H9 (cell line): ENCODE data around the gene MNS1. TPM values are rescaled to one million over a fixed set of nuclear protein-coding genes. Genes with fewer than 3 reads are reported as not detected.

Experiments
- DNase-seq: peaks from one replicate; pipeline ENCODE4 v3.0.0-alpha.2; 2017
- H2AFZ ChIP-seq: one replicate; pipeline ENCODE4 v1.6.1; 2013; ENCODE audit warnings: mild to moderate bottlenecking, low read length, control low read depth, moderate library complexity
- H2AK5ac ChIP-seq: 2 replicates; pipeline ENCODE4 v1.6.1; 2013; ENCODE audit warnings: low read length, control low read depth, mixed read lengths; ENCODE audit not compliant: insufficient read length
- H2BK120ac ChIP-seq: one replicate; pipeline ENCODE4 v1.6.1; 2013; ENCODE audit warnings: low read depth, mild to moderate bottlenecking, low read length, control low read depth, inconsistent platforms; ENCODE audit not compliant: poor library complexity, severe bottlenecking
- H2BK12ac ChIP-seq: 2 replicates; pipeline ENCODE4 v1.6.1; 2013; ENCODE audit warnings: low read length, control low read depth, mixed read lengths, low read depth; ENCODE audit not compliant: insufficient read length
- H2BK15ac ChIP-seq: 2 replicates; pipeline ENCODE4 v1.6.1; 2013; ENCODE audit warnings: low read depth, low read length, control low read depth
- H2BK20ac ChIP-seq: one replicate; pipeline ENCODE4 v1.6.1; 2013; ENCODE audit warnings: low read depth, mild to moderate bottlenecking, low read length, control low read depth, inconsistent platforms; ENCODE audit not compliant: poor library complexity, severe bottlenecking
- H2BK5ac ChIP-seq: 2 replicates; pipeline ENCODE4 v1.6.1; 2013; ENCODE audit warnings: low read length, control low read depth, mixed read lengths; ENCODE audit not compliant: insufficient read length
- H3K14ac ChIP-seq: 2 replicates; pipeline ENCODE4 v1.6.1; 2013; ENCODE audit warnings: low read length, control low read depth; ENCODE audit not compliant: insufficient read depth
- H3K18ac ChIP-seq: 2 replicates; pipeline ENCODE4 v1.6.1; 2013; ENCODE audit warnings: low read depth, mild to moderate bottlenecking, mixed read lengths, low read length, control low read depth; ENCODE audit not compliant: insufficient read length
- H3K23ac ChIP-seq: 2 replicates; pipeline ENCODE4 v1.6.1; 2013; ENCODE audit warnings: low read length, control low read depth, mixed read lengths, low read depth; ENCODE audit not compliant: insufficient read length
- H3K23me2 ChIP-seq: 2 replicates; pipeline ENCODE4 v1.6.1; 2013; ENCODE audit warnings: low read depth, mild to moderate bottlenecking, mixed read lengths, low read length, control low read depth; ENCODE audit not compliant: insufficient read length, poor library complexity, severe bottlenecking
- H3K27ac ChIP-seq: 2 replicates; pipeline ENCODE4 v1.5.1; 2013; ENCODE audit warnings: low read length, control low read depth, mixed read lengths, low read depth; ENCODE audit not compliant: insufficient read length
- H3K27me3 ChIP-seq: 2 replicates; pipeline ENCODE4 v1.6.1; 2013; ENCODE audit warnings: low read length, control low read depth, inconsistent platforms; ENCODE audit not compliant: insufficient read depth
- H3K4ac ChIP-seq: 2 replicates; pipeline ENCODE4 v1.6.1; 2013; ENCODE audit warnings: low read depth, mild to moderate bottlenecking, control low read depth, inconsistent platforms, low read length, moderate library complexity
- H3K4me1 ChIP-seq: 2 replicates; pipeline ENCODE4 v1.6.1; 2013; ENCODE audit warnings: low read length, control low read depth, inconsistent platforms; ENCODE audit not compliant: insufficient read depth
- H3K4me2 ChIP-seq: 2 replicates; pipeline ENCODE4 v1.6.1; 2013; ENCODE audit warnings: low read length, control low read depth, mixed read lengths; ENCODE audit not compliant: insufficient read length, insufficient read depth
- H3K56ac ChIP-seq: 2 replicates; pipeline ENCODE4 v1.6.1; 2013; ENCODE audit warnings: low read depth, mild to moderate bottlenecking, mixed read lengths, low read length, control low read depth; ENCODE audit not compliant: insufficient read length
- H3K79me1 ChIP-seq: 2 replicates; pipeline ENCODE4 v1.6.1; 2013; ENCODE audit warnings: low read depth, mild to moderate bottlenecking, moderate library complexity, low read length, control low read depth, inconsistent platforms; ENCODE audit not compliant: insufficient read depth, poor library complexity, severe bottlenecking
- H3K79me2 ChIP-seq: 2 replicates; pipeline ENCODE4 v1.6.1; 2013; ENCODE audit warnings: low read length, control low read depth, inconsistent platforms; ENCODE audit not compliant: insufficient read depth
- H3K9ac ChIP-seq: 2 replicates; pipeline ENCODE4 v1.6.1; 2013; ENCODE audit warnings: low read length, control low read depth, mixed read lengths; ENCODE audit not compliant: insufficient read length; ENCODE audit errors: extremely low read depth
- H3K9me3 ChIP-seq: one replicate; pipeline ENCODE4 v1.6.1; 2013; ENCODE audit warnings: low read depth, low read length, inconsistent platforms; ENCODE audit not compliant: control insufficient read depth
- H3T11ph ChIP-seq: one replicate; pipeline ENCODE4 v1.6.1; 2013; ENCODE audit warnings: mild to moderate bottlenecking, low read length, control low read depth, inconsistent platforms
- H4K20me1 ChIP-seq: one replicate; pipeline ENCODE4 v1.6.1; 2013; ENCODE audit not compliant: control insufficient read depth, insufficient read length, insufficient read depth
- H4K5ac ChIP-seq: 2 replicates; pipeline ENCODE4 v1.6.1; 2013; ENCODE audit warnings: low read depth, mild to moderate bottlenecking, mixed read lengths, low read length, control low read depth; ENCODE audit not compliant: insufficient read length
- H4K8ac ChIP-seq: replicated peaks from 2 replicates; pipeline ENCODE4 v1.6.1; 2013; ENCODE audit warnings: low read length, control low read depth, mixed read lengths, low read depth; ENCODE audit not compliant: insufficient read length
- H4K91ac ChIP-seq: 2 replicates; pipeline ENCODE4 v1.6.1; 2013; ENCODE audit warnings: low read depth, mild to moderate bottlenecking, moderate library complexity, mixed read lengths, low read length, control low read depth; ENCODE audit not compliant: insufficient read length
- H3K27ac Mint-ChIP-seq, 3 experiments: 2 replicates in 2 of 3; 3 replicates in 1 of 3; pipeline ENCODE4 v1.8.0; 2020 to 2021; ENCODE audit warnings: mixed read lengths in 3 of 3, mild to moderate bottlenecking in 1 of 3, moderate library complexity in 1 of 3
- H3K27me3 Mint-ChIP-seq: 2 replicates; pipeline ENCODE4 v1.8.0; 2021; ENCODE audit warnings: low read depth, mild to moderate bottlenecking, moderate library complexity, mixed read lengths
- H3K36me3 Mint-ChIP-seq, 3 experiments: 2 replicates in 2 of 3; 3 replicates in 1 of 3; pipeline ENCODE4 v1.8.0; 2020 to 2021; ENCODE audit warnings: low read depth in 3 of 3, mixed read lengths in 3 of 3; ENCODE audit not compliant: insufficient read depth in 1 of 3
- H3K4me1 Mint-ChIP-seq, 2 experiments: 2 replicates each; pipeline ENCODE4 v1.8.0; 2020; ENCODE audit warnings: mixed read lengths in 2 of 2
- H3K4me3 Mint-ChIP-seq, 2 experiments: 2 replicates in 1 of 2; 3 replicates in 1 of 2; pipeline ENCODE4 v1.8.0; 2020 to 2021; ENCODE audit warnings: mild to moderate bottlenecking in 2 of 2, mixed read lengths in 2 of 2, moderate library complexity in 1 of 2
- H3K9me3 Mint-ChIP-seq, 2 experiments: 2 replicates in 1 of 2; 3 replicates in 1 of 2; pipeline ENCODE4 v1.8.0; 2020; ENCODE audit warnings: mild to moderate bottlenecking in 2 of 2, mixed read lengths in 2 of 2, moderate library complexity in 1 of 2
- CTCF ChIP-seq: fragments of 200-600 bp; sonication (generic); conservative IDR thresholded peaks from 3 replicates; pipeline ENCODE4 v1.8.0; 2021; ENCODE audit warnings: antibody characterized with exemption, mild to moderate bottlenecking
- WGBS: extraction: QIAGEN DNeasy Blood & Tissue Kit; methylation state at CpG from one replicate; pipeline ENCODE4 v1.1.7; 2013; ENCODE audit warnings: missing lambda C conversion rate, low lambda C conversion rate, mixed read lengths; ENCODE audit not compliant: insufficient read length; ENCODE audit errors: extremely low coverage; 5-methylcytosine and 5-hydroxymethylcytosine counted together
- total RNA-seq: library from RNA; stranded (reverse); gene quantifications from 2 replicates; pipeline ENCODE4 v1.2.1, GENCODE V29; 2021

Gene MNS1
- total RNA-seq, 1 experiment from 2014 or later: 4.2 TPM

DNA sequence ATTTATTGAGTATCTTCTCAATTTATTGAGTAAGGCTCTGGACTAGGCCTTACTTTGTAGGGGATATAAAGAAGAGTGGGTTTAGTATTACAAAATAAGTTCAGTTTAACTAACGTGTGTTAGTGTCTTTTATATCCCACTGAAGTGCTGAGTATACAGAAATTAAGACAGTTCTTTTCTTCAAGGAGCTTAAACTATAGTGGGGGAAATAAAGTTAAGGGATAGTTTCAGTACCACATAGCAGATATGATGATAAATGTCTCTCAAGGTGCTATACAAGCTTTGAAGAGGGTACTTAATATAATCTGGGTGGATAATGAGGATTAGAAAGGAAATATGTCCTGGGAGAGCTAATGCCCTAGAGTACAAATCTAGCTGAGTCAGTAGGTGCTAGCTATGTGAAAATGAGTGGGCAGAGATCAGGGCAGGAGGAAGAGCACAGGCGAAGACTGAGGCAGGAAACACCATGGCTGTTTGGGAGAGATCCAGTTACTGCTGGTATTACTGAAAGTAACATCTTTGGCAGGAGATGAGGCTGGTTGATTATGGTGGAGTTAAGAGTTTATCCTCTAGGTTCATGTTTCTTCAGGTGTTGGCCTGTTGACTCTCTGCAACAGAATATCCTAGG is 53.7 kb downstream of the MNS1 start:
- TF ChIP-seq CTCF: no peak
- Histone ChIP-seq H3K9me3 (no peaks in the 10 kb centered on the region), H2AFZ (no peak overlapping the region), H3K4me1 (no peaks in the 10 kb centered on the region), H3K56ac (no peak overlapping the region), H2BK20ac (no peak overlapping the region), H3K27ac (no peak overlapping the region), H2BK15ac (no peak overlapping the region), H4K91ac (no peak overlapping the region), H2BK5ac (no peak overlapping the region), H3T11ph (no peak overlapping the region), H3K4ac (no peak overlapping the region), H3K23me2 (no peaks in the 10 kb centered on the region), H3K4me2 (no peak overlapping the region), H3K14ac (no peak overlapping the region), H3K27me3 (no peaks in the 10 kb centered on the region), H4K5ac (no peak overlapping the region), H4K8ac (no peak overlapping the region), H3K18ac (no peak overlapping the region), H2AK5ac (no peak overlapping the region), H2BK120ac (no peak overlapping the region), H4K20me1 (no peaks in the 10 kb centered on the region), H3K79me2 (no peaks in the 10 kb centered on the region), H3K79me1 (no peaks in the 10 kb centered on the region), H3K23ac (no peak overlapping the region), H2BK12ac (no peak overlapping the region), H3K9ac (no peak overlapping the region)
- WGBS: no CpG with 5 or more reads among the region's 2 CpGs
- H3K4me1 Mint-ChIP-seq: no peaks in the 10 kb centered on the region
- DNase-seq: no peak
- no peaks in the 10 kb centered on the region for H3K9me3 Mint-ChIP-seq
- H3K4me3 Mint-ChIP-seq: no peak overlapping the region
- peak overlapping the region in 1 of 3 experiments; percentile 30; a peak in 2 of 7 replicates for H3K27ac Mint-ChIP-seq
- H3K27me3 Mint-ChIP-seq: no peaks in the 10 kb centered on the region
- H3K36me3 Mint-ChIP-seq: peaks cover 3 to 6% (median 5%) of the 10 kb centered on the region in 3 experiments; a peak in 5 of 7 replicates
